ENCODE measurements around the gene GREB1.
"Not testable (repeated sequence)": the region's sequence is repeated elsewhere in the genome, so short reads cannot be mapped to it uniquely, and the experiment has no call there.

GREB1 gene

GRCh38 chr2:11646530-11646929 lies 112.7 kb downstream of the GREB1 start:
- DNase-seq, result no peak

DNA sequence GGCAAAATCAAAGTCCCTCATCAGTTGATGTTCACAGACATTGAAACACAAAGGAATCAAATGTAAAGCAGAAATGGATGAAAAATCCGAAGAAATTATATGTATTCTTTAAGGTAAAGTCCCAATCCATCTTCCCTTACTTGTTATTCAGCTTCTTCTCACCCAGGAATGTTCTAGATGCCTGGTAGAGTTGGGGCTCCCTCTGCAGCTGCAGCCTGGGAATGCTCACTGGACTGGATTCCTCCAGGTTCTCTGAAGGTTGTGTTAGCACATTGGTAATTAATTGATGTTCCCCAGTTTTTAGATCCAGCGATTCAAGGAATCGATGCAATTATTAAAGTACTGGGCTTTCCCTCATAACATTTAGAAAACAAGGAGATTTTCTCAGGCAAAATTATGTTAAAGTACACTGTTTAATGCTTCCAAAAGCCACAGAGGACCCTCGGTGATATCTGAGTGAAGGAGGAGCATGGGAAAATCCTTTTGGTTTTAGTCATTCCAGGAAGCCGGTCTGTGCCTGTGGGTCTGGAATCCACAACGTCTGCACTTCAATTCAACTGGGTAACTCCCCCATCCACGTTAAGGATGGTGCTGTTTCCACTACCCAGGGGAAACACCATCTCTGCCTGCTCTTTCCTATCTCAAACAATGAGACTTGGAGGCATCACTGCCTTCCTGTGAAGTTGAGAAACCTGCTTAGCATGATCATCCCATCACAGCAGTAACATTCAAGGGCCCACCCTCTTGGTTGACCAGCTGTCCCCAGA lies 114.2 kb downstream of the GREB1 start:
- DNase-seq, result no peak

DNA sequence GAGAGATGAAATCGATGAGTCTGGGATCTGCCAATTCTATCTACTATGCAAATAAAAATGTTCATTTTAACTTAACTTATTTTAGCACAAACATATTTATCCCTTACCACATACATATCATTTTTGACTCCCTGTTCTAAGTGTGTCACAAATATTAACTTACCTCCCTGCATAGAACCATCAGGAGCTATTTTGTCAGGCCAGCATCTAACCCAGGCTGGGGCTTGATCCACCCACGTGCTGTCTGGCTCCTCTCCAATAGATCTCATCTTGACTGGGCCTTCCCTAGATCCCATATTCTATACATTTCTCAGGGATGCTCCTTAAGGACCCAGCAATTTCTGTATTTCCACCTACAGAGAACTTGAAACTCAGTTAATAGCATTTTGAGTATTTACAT lies 115.2 kb downstream of the GREB1 start:
- no peak for DNase-seq

GRCh38 chr2:11651856-11652548 lies 118.2 kb downstream of the GREB1 start:
- no peak for DNase-seq

DNA sequence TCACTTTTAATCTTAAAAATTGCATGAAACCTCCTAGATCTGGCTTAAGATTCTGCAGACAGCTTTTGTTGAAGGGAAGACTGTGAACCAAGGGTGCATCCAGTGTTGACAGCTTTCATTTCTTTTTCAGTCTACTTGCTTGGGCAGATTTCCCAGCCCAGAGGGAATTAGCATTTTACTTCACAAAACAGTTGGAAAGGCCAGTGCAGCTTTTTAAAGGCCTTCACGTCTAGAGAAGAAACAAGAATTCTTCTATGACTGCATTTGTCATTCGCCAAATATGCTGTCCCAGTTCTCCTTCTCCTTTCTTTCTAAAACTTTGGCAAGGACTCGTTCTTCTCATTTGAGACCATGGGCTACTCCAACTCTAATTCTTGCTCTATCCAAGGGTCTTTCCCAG lies 118.7 kb downstream of the GREB1 start:
- DNase-seq, result no peak

GRCh38 chr2:11655495-11655894 lies 121.7 kb downstream of the GREB1 start:
- DNase-seq, result no peak

GRCh38 chr2:11656252-11656651 lies 122.4 kb downstream of the GREB1 start:
- no peak for DNase-seq

- no peak for DNase-seq
These were observed 122.8 kb downstream of the GREB1 start for GRCh38 chr2:11656671-11657101.

DNA sequence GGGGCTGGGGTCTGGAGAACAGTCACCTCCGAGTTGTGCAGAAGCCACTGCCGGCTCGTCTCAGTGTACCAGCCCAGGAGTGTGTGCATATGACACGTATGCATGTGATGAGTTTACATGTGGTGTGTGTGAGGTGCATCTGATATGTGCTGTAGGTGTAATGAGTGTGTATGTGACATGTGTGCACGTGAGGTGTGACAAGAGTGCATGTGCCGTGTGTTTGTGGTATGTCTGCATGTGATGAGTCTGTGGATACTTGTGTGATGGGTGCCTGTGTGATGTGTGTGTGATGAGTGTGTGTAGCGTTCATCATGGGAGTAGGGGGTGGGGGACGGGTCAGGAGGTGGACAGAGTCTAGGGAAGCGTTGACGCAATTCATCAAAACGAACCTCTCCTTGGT lies 123.3 kb downstream of the GREB1 start:
- no peak for DNase-seq

DNA sequence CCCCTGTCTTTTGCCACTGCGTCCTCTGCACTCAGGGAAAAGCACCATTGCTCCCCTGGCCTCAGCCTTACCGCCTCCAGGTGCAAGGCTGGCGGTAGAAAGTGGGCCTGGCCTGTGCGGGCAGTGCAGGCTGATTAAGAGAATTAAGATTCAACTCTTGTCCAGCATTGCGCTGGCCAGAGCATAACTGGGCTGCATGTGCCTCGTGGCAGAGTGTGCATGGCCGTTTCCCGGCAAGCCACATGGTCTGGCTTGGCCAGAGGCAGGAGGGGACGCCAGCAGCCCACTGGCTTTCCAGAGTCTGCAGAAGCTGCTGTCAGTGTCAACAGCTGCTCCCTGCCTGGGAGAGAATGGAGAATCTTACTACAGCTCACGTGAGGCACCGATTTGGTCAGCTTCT lies 123.8 kb downstream of the GREB1 start:
- no peak for DNase-seq

- no peak for DNase-seq
These were observed 124.6 kb downstream of the GREB1 start for GRCh38 chr2:11658208-11659114.

DNA sequence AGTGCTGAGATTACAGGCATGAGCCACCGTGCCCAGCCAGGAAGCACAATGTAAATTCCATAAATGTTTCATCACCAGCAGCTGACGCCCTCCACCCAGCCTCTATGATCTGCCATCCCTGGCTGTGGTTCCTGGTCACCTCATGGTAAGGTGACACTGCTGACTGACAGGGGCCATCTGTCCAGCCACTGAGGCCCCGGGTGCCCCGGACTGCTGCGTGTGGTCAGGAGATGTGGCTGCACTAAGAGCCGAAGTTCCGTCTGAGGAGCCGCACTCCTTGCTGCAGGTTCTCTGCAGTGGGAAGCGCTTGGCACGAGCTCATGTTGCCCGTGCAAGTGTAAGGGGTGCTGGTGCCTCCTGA lies 125.2 kb downstream of the GREB1 start:
- DNase-seq, result no peak

- no peak for DNase-seq
These were observed 126.0 kb downstream of the GREB1 start for GRCh38 chr2:11659851-11660250.

DNA sequence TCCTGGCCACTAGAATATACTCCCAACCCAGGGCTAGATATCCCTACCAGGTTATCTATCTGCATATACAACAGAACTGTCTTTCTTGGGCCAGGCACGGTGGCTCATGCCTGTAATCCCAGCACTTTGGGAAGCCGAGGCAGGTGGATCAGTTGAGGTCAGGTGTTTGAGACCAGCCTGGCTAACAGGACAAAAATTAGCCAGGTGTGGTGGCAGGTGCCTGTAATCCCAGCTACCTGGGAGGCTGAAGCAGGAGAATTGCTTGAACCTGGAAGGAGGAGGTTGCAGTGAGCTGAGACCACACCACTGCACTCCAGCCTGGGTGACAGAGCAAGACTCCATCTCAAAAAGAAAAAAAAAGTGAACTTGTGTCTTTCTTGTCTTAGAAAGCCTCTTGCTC lies 126.6 kb downstream of the GREB1 start:
- not testable (repeated sequence) for DNase-seq

DNA sequence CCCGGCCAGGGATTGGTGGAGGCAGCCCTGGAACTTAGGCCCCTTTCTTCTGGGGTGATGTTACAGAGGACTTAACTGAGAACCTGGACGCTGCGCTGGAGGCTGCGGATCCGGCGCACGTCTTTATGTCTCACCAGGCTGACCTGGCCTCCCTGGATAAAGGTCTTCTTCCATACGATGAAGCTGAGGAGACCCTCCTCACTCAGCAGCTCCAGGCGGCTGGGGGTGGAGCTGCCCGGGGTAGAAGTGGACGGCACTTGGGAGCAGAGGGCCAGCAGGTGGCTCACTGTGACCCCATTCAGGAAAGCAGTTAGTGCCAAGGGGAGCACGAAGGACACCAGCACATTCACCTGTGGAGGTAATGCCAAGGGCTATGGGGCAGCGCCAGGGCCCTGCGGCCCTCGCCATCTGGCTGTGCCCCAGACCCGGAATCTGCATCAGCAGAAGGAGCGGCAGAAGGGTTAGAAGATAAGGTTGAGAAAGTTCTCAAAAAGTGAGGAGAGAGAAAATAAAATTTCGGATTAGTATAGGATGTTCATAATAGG lies 128.1 kb downstream of the GREB1 start:
- no peak for DNase-seq

- DNase-seq, result no peak
These were observed 129.0 kb downstream of the GREB1 start for GRCh38 chr2:11662882-11663281.

- no peak for DNase-seq
These were observed 129.6 kb downstream of the GREB1 start for GRCh38 chr2:11663427-11663826.

GRCh38 chr2:11665028-11665427 lies 131.2 kb downstream of the GREB1 start:
- DNase-seq, result no peak

DNA sequence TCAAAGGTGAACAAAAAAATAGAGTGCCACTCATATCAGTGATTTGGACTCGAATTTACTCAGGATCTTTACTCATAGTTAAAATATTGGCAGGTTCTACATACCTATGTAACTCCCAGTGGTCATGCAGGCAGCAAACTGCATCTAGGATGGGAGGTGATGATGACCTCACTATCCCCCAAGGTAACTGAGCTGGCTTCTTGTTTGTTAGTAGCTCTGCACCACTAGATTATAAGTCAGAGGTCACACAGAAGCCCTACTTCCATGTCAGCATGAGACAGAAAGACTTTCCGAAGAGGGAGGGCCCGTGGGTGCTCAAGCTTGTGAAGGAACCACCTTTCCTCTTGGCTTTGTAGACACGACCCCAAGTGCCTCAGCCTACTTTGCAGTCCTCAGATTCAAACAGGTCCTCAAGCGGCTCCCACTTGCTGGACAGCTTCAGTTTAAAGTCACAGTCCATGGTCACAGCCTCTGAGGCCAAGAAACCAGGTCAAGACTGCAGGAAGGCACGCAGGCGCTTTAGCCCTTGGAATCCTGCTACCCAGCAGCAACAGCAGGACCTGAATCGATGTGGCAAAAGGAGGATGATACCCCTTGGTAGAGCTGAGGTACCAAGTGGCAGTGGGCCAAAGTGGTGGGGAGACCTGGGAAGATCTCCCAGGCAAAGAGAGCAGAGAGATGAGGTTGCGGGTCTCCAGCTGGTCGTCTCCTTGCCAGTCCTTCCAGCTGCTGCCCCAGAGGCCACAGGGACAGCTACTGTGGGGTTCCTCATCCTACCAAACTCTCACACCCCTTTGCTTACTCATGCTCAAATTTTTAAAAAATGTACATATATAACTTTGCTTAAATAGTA lies 131.9 kb downstream of the GREB1 start:
- DNase-seq, result no peak

- no peak for DNase-seq
These were observed 133.3 kb downstream of the GREB1 start for GRCh38 chr2:11667194-11667593.

- DNase-seq, result no peak
These were observed 134.2 kb downstream of the GREB1 start for GRCh38 chr2:11667866-11668637.
